ENCODE measurements around the gene ABCA8. TPM values are rescaled to one million over a fixed set of nuclear protein-coding genes. Genes with fewer than 3 reads are reported as not detected.
A peak's percentile ranks its signal among the peaks of the same experiment; 100 is the strongest.

The ABCA8 gene
- total and polyA plus RNA-seq, 2 experiments from 2014 or later, result not detected

GRCh38 chr17:68939195-68939594, 16.0 kb downstream of the ABCA8 start:
- ATAC-seq, result no peak
- Mint-ChIP-seq H3K4me3 (no peak overlapping the region), H3K4me1 (no peaks in the 10 kb centered on the region), H3K27ac (no peak overlapping the region), H3K36me3 (ENCODE audit: low read depth) (no peaks in the 10 kb centered on the region), H3K27me3 (ENCODE audit: insufficient read depth, low read depth, poor library complexity) (no peaks in the 10 kb centered on the region), H3K9me3 (0 out of 3 replicates have a peak, but pooled peaks cover 3% of the 10 kb centered on the region)
- H2AFZ ChIP-seq, result no peak overlapping the region
- no peaks in the 10 kb centered on the region for H3F3A ChIP-seq (replicated peaks; ENCODE audit: low read depth)
- no peaks in the 10 kb centered on the region for H3K4me1 ChIP-seq (ENCODE audit: insufficient read depth)
- no peaks in the 10 kb centered on the region for H4K20me1 ChIP-seq (replicated peaks; ENCODE audit: insufficient read depth)
- no peak for DNase-seq (ENCODE audit: low spot score)
- no peaks in the 10 kb centered on the region for H3K9me2 ChIP-seq (ENCODE audit: insufficient read depth)
- H3K79me2 ChIP-seq (replicated peaks; ENCODE audit: insufficient read depth), result no peaks in the 10 kb centered on the region
- H3K27ac ChIP-seq (ENCODE audit: low read depth), result no peak overlapping the region
- no peak overlapping the region for H3K4me3 ChIP-seq
- no peaks in the 10 kb centered on the region for H3K36me3 ChIP-seq (ENCODE audit: insufficient read depth)
- no peak overlapping the region for H3K4me2 ChIP-seq
- TF ChIP-seq, protein P1, sequence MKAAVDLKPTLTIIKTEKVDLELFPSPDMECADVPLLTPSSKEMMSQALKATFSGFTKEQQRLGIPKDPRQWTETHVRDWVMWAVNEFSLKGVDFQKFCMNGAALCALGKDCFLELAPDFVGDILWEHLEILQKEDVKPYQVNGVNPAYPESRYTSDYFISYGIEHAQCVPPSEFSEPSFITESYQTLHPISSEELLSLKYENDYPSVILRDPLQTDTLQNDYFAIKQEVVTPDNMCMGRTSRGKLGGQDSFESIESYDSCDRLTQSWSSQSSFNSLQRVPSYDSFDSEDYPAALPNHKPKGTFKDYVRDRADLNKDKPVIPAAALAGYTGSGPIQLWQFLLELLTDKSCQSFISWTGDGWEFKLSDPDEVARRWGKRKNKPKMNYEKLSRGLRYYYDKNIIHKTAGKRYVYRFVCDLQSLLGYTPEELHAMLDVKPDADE (IDR thresholded peaks at IDR 0.05), result no peak
- TF ChIP-seq NANOG (IDR thresholded peaks at IDR 0.05; ENCODE audit: borderline replicate concordance), result no peak
- no peaks in the 10 kb centered on the region for H3K27me3 ChIP-seq (ENCODE audit: insufficient read depth)

GRCh38 chr17:68937890-68938514, 17.2 kb downstream of the ABCA8 start:
- Mint-ChIP-seq H3K36me3 (ENCODE audit: low read depth) (no peaks in the 10 kb centered on the region), H3K4me1 (no peaks in the 10 kb centered on the region), H3K27me3 (ENCODE audit: insufficient read depth, low read depth, poor library complexity) (no peaks in the 10 kb centered on the region), H3K27ac (no peak overlapping the region), H3K9me3 (no peaks in the 10 kb centered on the region), H3K4me3 (no peak overlapping the region)
- H3K27ac ChIP-seq (ENCODE audit: low read depth), result no peak overlapping the region
- H3K4me3 ChIP-seq, result no peak overlapping the region
- no peak overlapping the region for H2AFZ ChIP-seq
- no peaks in the 10 kb centered on the region for H3K27me3 ChIP-seq (ENCODE audit: insufficient read depth)
- no peaks in the 10 kb centered on the region for H3K9me2 ChIP-seq (ENCODE audit: insufficient read depth)
- TF ChIP-seq ZNF331 (CRISPR knock-in tag; IDR thresholded peaks at IDR 0.05; ENCODE audit: low read depth), result no peak
- TF ChIP-seq, protein P2, sequence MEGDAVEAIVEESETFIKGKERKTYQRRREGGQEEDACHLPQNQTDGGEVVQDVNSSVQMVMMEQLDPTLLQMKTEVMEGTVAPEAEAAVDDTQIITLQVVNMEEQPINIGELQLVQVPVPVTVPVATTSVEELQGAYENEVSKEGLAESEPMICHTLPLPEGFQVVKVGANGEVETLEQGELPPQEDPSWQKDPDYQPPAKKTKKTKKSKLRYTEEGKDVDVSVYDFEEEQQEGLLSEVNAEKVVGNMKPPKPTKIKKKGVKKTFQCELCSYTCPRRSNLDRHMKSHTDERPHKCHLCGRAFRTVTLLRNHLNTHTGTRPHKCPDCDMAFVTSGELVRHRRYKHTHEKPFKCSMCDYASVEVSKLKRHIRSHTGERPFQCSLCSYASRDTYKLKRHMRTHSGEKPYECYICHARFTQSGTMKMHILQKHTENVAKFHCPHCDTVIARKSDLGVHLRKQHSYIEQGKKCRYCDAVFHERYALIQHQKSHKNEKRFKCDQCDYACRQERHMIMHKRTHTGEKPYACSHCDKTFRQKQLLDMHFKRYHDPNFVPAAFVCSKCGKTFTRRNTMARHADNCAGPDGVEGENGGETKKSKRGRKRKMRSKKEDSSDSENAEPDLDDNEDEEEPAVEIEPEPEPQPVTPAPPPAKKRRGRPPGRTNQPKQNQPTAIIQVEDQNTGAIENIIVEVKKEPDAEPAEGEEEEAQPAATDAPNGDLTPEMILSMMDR (conservative IDR thresholded peaks at IDR 0.05; ENCODE audit: low read depth in 2 of 2), result no peak
- no peaks in the 10 kb centered on the region for H3K4me1 ChIP-seq (ENCODE audit: insufficient read depth)
- H4K20me1 ChIP-seq (replicated peaks; ENCODE audit: insufficient read depth), result no peaks in the 10 kb centered on the region
- no peak overlapping the region for H3K4me2 ChIP-seq
- no peaks in the 10 kb centered on the region for H3K79me2 ChIP-seq (replicated peaks; ENCODE audit: insufficient read depth)
- DNase-seq (ENCODE audit: low spot score) (no peak), ATAC-seq (no peak)
- H3K36me3 ChIP-seq (ENCODE audit: insufficient read depth), result no peaks in the 10 kb centered on the region
- H3F3A ChIP-seq (replicated peaks; ENCODE audit: low read depth), result no peaks in the 10 kb centered on the region

DNA sequence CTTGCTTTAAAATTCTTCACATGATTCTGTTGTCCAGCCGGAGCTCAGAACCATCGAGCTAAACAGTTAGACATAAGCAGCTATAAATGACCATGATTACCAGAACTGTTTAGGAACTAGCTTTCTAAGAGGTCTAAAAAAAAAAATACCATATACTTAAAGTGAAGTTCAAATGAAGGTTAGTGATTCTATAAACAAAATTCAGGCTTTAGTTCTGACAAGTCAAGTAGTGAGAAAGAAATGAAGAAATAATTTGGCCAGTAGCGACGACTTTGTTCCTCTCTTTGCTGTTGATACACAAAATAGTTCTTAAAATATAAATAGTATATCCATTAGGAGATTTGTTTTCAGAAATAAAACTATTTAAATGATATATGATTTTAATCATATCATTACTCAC, 27.7 kb downstream of the ABCA8 start:
- Mint-ChIP-seq H3K27ac (peak overlapping the region; percentile 28; the same call in 1 of the 2 replicates), H3K4me3 (no peak overlapping the region), H3K9me3 (no peaks in the 10 kb centered on the region), H3K4me1 (peaks cover 16% of the 10 kb centered on the region), H3K36me3 (ENCODE audit: low read depth) (no peaks in the 10 kb centered on the region), H3K27me3 (ENCODE audit: insufficient read depth, low read depth, poor library complexity) (no peaks in the 10 kb centered on the region)
- Histone ChIP-seq H3K27me3 (ENCODE audit: insufficient read depth) (no peaks in the 10 kb centered on the region), H4K20me1 (replicated peaks; ENCODE audit: insufficient read depth) (no peaks in the 10 kb centered on the region), H3K79me2 (replicated peaks; ENCODE audit: insufficient read depth) (no peaks in the 10 kb centered on the region), H3K4me3 (no peak overlapping the region), H2AFZ (no peak overlapping the region), H3K27ac (ENCODE audit: low read depth) (no peak overlapping the region), H3K4me1 (ENCODE audit: insufficient read depth) (peaks cover 28% of the 10 kb centered on the region), H3K4me2 (no peak overlapping the region), H3K36me3 (ENCODE audit: insufficient read depth) (no peaks in the 10 kb centered on the region), H3F3A (replicated peaks; ENCODE audit: low read depth) (no peaks in the 10 kb centered on the region), H3K9me2 (ENCODE audit: insufficient read depth) (no peaks in the 10 kb centered on the region)
- DNase-seq (ENCODE audit: low spot score) (no peak), ATAC-seq (no peak)
- TF ChIP-seq EZH2 (IDR thresholded peaks at IDR 0.05; ENCODE audit: low read depth, unreplicated experiment) (no peak), JUNB (IDR thresholded peaks at IDR 0.05; ENCODE audit: unreplicated experiment) (no peak), CREB1 (CRISPR knock-in tag; IDR thresholded peaks at IDR 0.05; ENCODE audit: low read depth) (no peak), ZNF114 (CRISPR knock-in tag; IDR thresholded peaks at IDR 0.05) (no peak), NANOG (IDR thresholded peaks at IDR 0.05; ENCODE audit: borderline replicate concordance) (no peak), EZH2phosphoT487 (IDR thresholded peaks at IDR 0.05; ENCODE audit: unreplicated experiment) (no peak), REST (IDR thresholded peaks at IDR 0.05; ENCODE audit: unreplicated experiment) (no peak), ZNF331 (CRISPR knock-in tag; IDR thresholded peaks at IDR 0.05; ENCODE audit: low read depth) (no peak)
- TF ChIP-seq, protein P1 (IDR thresholded peaks at IDR 0.05), result no peak

Measured in GM23338 (cell line).